Activated CD4-positive, CD25-positive, alpha-beta regulatory T cell treated with anti-CD3 and anti-CD28 coated beads, Interleukin-2, amount 50 U/mL, for 16 hours (primary cell): ENCODE data around the gene STOML2.

Experiments used
- DNase-seq: peaks from one replicate; pipeline ENCODE4 v3.0.0-alpha.2; 2020; ENCODE audit warnings: low read depth, low spot score

STOML2 gene

DNA sequence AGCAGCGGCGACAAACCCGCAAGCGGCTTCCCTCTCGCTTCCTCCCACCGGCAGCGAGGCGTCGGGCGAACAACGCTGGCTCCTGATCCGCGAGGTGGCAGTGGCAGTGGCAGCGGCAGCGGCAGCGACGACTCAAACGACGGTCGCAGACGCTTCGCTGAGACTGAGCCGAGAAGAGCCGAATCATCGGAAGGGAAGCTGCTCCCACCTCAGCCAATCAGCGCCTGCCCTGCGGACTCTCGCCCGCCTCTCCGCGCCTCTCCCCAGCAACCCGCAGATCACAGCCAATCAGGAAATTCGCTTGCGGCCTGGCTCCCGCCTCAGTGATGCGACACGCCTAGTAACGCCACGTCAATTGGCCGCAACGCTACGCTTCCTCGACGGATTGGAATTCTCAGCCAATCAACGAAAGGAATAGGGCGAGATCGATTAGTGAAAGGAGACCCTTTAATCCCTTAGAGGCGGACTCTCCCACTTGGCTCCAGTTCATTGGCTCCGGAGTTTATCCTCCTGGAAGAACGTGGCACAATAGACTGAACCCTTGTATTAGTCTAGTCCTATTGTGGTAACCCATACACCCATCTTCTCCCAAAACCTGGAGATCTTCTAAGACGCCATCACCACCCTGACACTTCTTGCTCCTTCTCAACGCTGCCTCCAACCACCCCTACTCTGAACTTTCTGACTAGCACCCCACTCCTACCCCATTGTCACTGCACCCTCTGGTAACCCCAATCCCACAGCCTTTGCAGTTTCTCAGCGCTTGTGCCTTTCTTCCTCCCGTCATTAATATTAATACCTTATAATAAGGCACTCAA lies 30.3 kb downstream of the STOML2 start, which contains the start of gene VCP:
Gene VCP (minus strand): TSS at position 165 of the 818 bp plus-strand sequence. CDS start 272 bp downstream, outside the sequence.
- peak; percentile 95 for DNase-seq

GRCh38 chr9:35071814-35072460 lies 31.0 kb downstream of the STOML2 start:
- DNase-seq: peak; percentile 35

DNA sequence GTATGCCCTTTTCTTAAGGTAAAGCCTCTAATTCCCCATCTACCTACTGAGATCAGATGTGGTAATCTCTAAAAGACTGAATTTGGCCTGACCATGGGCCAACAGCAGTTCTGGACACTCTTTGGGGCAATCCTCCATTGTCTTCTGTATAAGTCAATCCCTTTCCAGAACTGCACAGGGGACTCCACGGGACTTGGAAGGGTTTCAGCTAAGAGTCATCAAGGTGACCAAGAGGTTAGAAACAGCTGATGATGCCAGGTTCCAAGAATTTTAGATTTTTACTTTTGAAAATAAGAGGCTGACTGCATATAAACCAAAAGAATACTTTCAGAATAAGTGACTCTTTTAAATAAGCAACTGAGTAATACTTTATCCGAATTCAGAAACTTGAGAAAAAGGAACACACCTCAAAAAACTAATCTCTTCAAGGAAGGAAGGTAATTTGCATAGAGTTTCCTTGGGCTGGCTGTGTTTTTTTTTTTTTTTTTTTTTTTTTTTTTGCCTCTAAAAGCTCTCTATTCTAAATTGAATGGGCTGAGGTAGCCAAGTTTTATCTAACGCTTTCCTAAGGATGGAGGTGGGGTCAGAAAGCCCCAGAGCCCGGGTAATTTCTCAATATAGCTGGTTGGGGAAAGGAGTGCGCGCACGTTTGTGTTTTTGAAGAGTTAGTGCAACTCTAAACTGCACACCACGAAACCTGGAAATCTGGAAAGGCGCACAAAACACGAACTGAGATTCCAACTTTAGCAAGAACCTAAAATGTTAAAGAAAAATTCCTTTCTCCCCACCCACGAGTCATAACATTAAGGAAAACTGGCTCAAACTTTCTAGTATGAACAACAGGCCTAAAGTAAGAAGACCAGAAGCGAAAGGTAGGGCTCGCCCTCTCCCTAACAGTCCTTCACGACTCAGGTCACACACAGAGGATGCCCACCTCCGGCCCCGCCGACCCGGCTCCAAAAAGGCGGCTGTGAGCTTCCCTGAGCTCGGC lies 31.8 kb downstream of the STOML2 start:
- no peak for DNase-seq

GRCh38 chr9:35069020-35069419 lies 33.9 kb downstream of the STOML2 start:
- DNase-seq: no peak

DNA sequence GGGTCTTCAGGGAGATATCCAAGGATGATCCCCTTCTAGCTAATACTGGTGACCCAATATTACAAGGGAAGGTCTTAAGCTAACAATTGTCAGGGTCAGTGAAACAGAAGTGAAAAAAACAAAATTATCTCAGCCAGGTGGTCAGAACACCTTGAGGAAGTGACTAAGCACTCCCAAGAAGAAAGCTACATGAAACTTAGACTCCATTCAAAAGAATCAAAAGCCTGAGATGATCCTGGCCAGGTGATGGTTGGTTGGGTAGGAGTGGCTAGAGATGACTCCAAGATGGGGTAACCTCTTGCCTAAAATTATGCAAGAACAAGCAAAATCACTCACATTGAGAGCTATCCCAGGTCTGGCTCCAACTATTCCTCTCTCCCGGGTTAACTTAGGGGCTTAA lies 35.9 kb downstream of the STOML2 start:
- DNase-seq: no peak

- no peak for DNase-seq
Observed at GRCh38 chr9:35060548-35061207, 42.3 kb downstream of the STOML2 start.

DNA sequence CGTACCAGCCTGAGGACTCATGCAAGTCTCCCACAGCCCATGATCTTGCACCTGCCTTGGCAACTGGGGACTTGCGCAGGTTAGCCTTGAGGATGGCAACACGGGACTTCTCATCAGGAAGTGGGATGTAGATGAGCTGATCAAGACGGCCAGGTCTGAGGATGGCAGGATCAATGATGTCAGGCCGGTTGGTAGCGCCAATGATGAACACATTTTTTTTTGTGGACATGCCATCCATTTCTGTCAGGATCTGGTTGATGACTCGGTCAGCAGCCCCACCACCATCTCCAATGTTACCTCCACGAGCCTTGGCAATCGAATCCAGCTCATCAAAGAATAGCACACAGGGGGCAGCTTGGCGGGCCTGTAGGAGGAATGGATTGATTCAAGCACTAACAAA lies 43.5 kb downstream of the STOML2 start:
- DNase-seq: no peak

DNA sequence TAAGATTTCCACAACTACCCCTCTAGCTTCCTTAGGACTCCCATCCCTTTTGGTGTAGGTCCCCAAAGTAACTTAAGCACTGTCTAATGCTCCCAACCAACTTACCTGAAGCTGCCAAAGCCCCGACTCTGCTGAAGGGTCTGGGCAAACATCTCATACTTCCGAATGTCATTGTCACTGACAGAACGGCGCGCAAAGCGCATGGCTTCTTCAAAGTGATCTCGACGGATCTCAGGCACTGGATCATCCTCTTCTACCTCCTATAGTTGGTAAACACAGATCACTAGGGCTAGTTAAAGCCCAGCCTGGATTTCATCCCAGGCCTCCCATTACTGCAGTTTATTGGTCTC lies 45.7 kb downstream of the STOML2 start:
- no peak for DNase-seq

DNA sequence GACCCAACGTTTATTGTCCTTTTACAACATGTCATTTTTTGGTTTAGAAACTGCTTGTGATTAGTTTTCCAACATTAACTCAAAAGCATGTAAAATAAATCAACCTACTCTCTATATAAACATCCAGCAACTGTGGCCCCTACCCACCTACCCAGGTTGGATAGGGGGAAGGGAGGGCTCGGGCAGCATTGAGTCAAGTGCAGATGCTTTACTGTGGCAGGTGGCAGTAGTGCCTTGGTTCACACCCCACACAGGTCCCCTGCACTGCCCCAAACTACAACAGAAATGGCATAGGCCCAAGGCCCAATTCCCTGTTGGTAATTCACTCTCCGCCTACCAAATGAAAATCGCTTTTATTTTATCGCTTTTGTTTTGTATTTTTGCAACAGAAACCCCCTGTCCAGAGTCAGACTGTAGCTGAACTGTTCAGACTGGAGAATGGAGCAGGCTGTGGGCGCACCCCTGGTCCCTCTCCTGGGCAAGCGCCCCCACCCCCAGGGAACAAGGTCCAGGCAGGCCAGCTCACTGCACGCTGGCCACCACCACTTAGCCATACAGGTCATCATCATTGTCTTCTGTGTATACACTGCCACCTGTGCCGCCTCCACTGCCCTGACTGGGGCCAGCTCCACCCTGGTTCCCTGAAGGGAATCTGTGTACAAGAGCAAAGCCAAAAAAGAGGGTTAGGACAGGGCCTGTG lies 46.2 kb downstream of the STOML2 start:
- DNase-seq: no peak

DNA sequence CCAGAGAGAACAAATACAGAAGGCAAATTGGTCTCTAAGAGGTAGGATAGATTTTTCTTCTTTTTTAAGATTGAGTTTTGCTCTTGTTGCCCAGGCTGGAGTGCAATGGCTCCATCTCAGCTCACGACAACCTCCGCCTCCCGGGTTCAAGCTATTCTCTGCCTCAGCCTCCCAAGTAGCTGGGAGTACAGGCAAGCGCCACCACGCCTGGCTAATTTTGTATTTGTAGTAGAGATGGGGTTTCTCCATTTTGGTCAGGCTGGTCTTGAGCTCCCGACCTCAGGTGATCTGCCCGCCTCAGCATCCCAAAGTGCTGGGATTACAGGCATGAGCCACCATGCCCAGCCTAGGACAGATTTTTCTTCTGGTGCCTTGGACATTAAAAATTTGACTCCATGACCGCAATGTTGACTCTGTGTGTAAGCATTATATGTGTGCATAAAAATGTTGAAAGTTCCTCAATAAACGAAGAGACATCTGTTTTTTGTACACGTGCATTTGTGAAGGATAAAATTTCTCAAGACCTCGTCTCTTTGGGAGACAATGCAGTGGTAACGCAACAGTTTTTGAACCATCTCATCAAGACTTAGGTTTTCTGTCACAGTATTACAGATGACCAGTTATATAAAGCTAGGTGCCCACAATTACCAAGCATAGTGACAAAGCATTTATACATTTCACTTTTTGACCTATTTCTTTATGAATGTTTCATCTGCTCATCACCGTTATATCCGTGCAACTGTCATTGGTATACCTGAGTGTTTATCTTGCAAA lies 47.9 kb downstream of the STOML2 start:
- DNase-seq: no peak

GRCh38 chr9:35054185-35054835 lies 48.6 kb downstream of the STOML2 start:
- no peak for DNase-seq

GRCh38 chr9:35051069-35051967 lies 51.6 kb downstream of the STOML2 start:
- DNase-seq: peak; percentile 15
